PC-3 (cell line): ENCODE measurements around the gene MAJIN.

ENCODE experiments used
- CTCF ChIP-seq: fragments of 300-600 bp; sonication (generic); conservative IDR thresholded peaks from 2 replicates; pipeline ENCODE4 v1.5.1; 2017; ENCODE audit warnings: antibody characterized with exemption, low read depth, mild to moderate bottlenecking, low read length
- EZH2 ChIP-seq: fragments of 300-600 bp; sonication (generic); IDR thresholded peaks from one replicate; pipeline ENCODE4 v1.6.1; 2017; ENCODE audit warnings: antibody characterized with exemption, mild to moderate bottlenecking, low read length; ENCODE audit not compliant: unreplicated experiment

- TF ChIP-seq CTCF, result no peak
- TF ChIP-seq EZH2, result no peak
These were observed 73.4 kb downstream of the MAJIN start for GRCh38 chr11:64898541-64898940.
